Measurements from ENCODE around the gene PAFAH2. TPM values are rescaled to one million over a fixed set of nuclear protein-coding genes. Genes with fewer than 3 reads are reported as not detected.

Gene PAFAH2
- total and polyA plus RNA-seq, 2 of the 8 experiments (the other 6 are each of a cell fraction or from before 2014, with no cell fraction given), result 7.7 to 9.3 TPM

DNA sequence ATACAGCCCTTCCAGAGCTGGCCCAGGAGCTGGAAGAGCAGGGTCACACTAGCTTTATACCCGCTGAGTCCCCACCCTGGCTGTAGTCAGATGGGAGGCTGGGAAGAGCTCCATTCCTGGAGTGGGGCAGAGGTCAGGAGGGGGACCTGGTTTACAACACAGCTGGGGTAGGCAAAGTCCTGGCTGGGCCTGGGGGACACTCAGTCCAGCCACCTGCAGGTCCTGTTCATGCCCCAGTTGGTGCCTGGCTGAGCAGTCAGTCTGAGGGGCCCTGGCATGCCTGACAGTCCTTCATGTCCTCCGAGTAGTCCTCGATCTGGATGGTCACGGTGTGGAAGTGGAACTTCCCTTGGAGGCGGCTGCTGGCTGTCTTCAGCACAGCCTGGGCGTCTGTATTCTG lies 41.0 kb upstream of the PAFAH2 start (continued):
- TF ChIP-seq RFX5 (IDR thresholded peaks at IDR 0.05; ENCODE audit: borderline replicate concordance, low read depth, low read length), result no peak
- TF ChIP-seq RXRA (IDR thresholded peaks at IDR 0.05; ENCODE audit: insufficient read depth, low read depth, low read length), result no peak

Measured in H1 (cell line).